K562 (cell line): ENCODE results near the gene SP4.

ENCODE experiments used
- ATF3 ChIP-seq, 2 experiments: fragments of 450-650 bp in 1 of 2; sonication (generic) in 1 of 2; formaldehyde crosslinking in 1 of 2; IDR thresholded peaks in 1 of 2; conservative IDR thresholded peaks in 1 of 2; 2 replicates each; pipeline versions ENCODE4 v1.6.1 to v1.8.1; 2016 to 2023; ENCODE audit warnings: mild to moderate bottlenecking in 2 of 2, moderate library complexity in 2 of 2, inconsistent platforms in 1 of 2, missing genetic modification reagents in 1 of 2
- FOXA1 ChIP-seq: fragments of 450-650 bp; IDR thresholded peaks from 2 replicates; pipeline ENCODE4 v1.6.1; 2016; ENCODE audit warnings: mild to moderate bottlenecking, borderline replicate concordance
- JUND ChIP-seq, 2 experiments: IDR thresholded peaks; 2 replicates in 1 of 2; 3 replicates in 1 of 2; pipeline ENCODE4 v1.6.1; 2011; ENCODE audit warnings: borderline replicate concordance in 2 of 2, low read depth in 2 of 2, low read length in 2 of 2, improper control_type of control experiment in 1 of 2, missing biosample characterization in 1 of 2, missing genetic modification characterization in 1 of 2, missing genetic modification reagents in 1 of 2
- NUFIP1 ChIP-seq: fragments of 450-650 bp; IDR thresholded peaks from 2 replicates; pipeline ENCODE4 v1.6.1; 2018; ENCODE audit not compliant: partially characterized antibody
- POU5F1 ChIP-seq: fragments of 150-350 bp; IDR thresholded peaks from 2 replicates; pipeline ENCODE4 v1.6.1; 2014; ENCODE audit warnings: borderline replicate concordance, low read length, low read depth, mild to moderate bottlenecking; ENCODE audit not compliant: partially characterized antibody
- SMC3 ChIP-seq: conservative IDR thresholded peaks from 2 replicates; pipeline ENCODE4 v1.6.1; 2011; ENCODE audit warnings: low read depth, low read length, improper control_type of control experiment; ENCODE audit not compliant: insufficient read depth
- TAF1 ChIP-seq: IDR thresholded peaks from 2 replicates; pipeline ENCODE4 v1.6.1; 2011; ENCODE audit warnings: mild to moderate bottlenecking, low read length, moderate library complexity; ENCODE audit not compliant: insufficient read depth, control insufficient read depth, severe bottlenecking; ENCODE audit errors: extremely low read depth
- TRIM24 ChIP-seq, 2 experiments: fragments of 450-650 bp; IDR thresholded peaks; 2 replicates each; pipeline ENCODE4 v1.6.1; 2016
- ZBTB2 ChIP-seq: fragments of 450-650 bp; IDR thresholded peaks from 2 replicates; pipeline ENCODE4 v1.6.1; 2016; ENCODE audit warnings: antibody characterized with exemption
- ZNF583 ChIP-seq: fragments of 250-450 bp; sonication (Bioruptor Pico); IDR thresholded peaks from 2 replicates; pipeline ENCODE4 v1.4.0; 2020
- TF ChIP-seq, protein P1 (sequence below), 3 experiments: IDR thresholded peaks in 2 of 3; conservative IDR thresholded peaks in 1 of 3; 2 replicates each; pipeline ENCODE4 v1.5.1; 2011 to 2012; ENCODE audit warnings: low read length in 3 of 3, mild to moderate bottlenecking in 3 of 3, control low read depth in 2 of 3, improper control_type of control experiment in 1 of 3, inconsistent platforms in 1 of 3, low read depth in 1 of 3, mixed read lengths in 1 of 3, moderate library complexity in 1 of 3; ENCODE audit not compliant: insufficient read depth in 2 of 3
- TF ChIP-seq, protein P2 (sequence below): fragments of 250-450 bp; sonication (Bioruptor Pico); IDR thresholded peaks from 2 replicates; pipeline ENCODE4 v1.5.0; 2020; ENCODE audit warnings: mild to moderate bottlenecking, borderline replicate concordance
- TF ChIP-seq, protein P3 (sequence below): fragments of 150-350 bp; IDR thresholded peaks from 2 replicates; pipeline ENCODE4 v1.6.1; 2014; ENCODE audit warnings: low read depth, mild to moderate bottlenecking, low read length, borderline replicate concordance

DNA sequence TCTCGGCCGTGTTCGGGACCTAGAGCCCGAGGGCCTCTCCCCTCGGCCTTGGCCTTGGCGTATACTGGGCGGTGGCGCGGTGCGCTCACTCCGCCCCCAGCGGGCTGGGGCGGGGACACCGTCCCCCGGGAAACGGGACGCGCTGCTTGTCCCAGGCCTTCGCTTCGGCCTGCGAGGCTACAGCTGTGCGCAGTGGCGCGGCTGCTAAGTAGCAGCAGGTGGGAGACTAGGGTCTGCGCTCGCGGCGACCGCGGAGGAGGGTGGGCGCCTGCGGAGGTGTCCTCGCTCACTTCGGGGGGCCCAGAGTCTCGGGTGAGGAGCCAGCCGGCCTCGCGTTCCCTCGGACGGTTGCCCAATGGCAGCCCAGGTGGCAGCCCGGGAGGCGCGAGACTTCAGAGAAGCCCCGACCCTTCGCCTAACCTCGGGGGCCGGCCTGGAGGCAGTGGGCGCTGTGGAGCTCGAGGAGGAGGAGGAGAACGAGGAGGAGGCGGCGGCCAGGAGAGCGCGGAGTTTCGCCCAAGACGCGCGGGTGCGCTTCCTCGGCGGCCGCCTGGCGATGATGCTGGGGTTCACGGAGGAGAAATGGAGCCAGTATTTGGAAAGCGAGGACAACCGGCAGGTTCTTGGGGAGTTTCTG is 115.1 kb downstream of the SP4 start, which contains the start of gene DNAH11:
- TF ChIP-seq ZNF583 (CRISPR knock-in tag) = no peak
- TF ChIP-seq POU5F1 = no peak
- TF ChIP-seq, protein P1, sequence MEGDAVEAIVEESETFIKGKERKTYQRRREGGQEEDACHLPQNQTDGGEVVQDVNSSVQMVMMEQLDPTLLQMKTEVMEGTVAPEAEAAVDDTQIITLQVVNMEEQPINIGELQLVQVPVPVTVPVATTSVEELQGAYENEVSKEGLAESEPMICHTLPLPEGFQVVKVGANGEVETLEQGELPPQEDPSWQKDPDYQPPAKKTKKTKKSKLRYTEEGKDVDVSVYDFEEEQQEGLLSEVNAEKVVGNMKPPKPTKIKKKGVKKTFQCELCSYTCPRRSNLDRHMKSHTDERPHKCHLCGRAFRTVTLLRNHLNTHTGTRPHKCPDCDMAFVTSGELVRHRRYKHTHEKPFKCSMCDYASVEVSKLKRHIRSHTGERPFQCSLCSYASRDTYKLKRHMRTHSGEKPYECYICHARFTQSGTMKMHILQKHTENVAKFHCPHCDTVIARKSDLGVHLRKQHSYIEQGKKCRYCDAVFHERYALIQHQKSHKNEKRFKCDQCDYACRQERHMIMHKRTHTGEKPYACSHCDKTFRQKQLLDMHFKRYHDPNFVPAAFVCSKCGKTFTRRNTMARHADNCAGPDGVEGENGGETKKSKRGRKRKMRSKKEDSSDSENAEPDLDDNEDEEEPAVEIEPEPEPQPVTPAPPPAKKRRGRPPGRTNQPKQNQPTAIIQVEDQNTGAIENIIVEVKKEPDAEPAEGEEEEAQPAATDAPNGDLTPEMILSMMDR (IDR thresholded peaks at IDR 0.05 in 2 of 3, conservative IDR thresholded peaks at IDR 0.05 in 1 of 3; ENCODE audit: insufficient read depth in 2 of 3, low read depth in 1 of 3, low read length in 3 of 3) = no peak
- TF ChIP-seq, protein P2, sequence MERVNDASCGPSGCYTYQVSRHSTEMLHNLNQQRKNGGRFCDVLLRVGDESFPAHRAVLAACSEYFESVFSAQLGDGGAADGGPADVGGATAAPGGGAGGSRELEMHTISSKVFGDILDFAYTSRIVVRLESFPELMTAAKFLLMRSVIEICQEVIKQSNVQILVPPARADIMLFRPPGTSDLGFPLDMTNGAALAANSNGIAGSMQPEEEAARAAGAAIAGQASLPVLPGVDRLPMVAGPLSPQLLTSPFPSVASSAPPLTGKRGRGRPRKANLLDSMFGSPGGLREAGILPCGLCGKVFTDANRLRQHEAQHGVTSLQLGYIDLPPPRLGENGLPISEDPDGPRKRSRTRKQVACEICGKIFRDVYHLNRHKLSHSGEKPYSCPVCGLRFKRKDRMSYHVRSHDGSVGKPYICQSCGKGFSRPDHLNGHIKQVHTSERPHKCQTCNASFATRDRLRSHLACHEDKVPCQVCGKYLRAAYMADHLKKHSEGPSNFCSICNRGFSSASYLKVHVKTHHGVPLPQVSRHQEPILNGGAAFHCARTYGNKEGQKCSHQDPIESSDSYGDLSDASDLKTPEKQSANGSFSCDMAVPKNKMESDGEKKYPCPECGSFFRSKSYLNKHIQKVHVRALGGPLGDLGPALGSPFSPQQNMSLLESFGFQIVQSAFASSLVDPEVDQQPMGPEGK (CRISPR knock-in tag) = no peak
- no peak for TF ChIP-seq ZBTB2
- no peak for TF ChIP-seq SMC3
- no peak for TF ChIP-seq JUND (IDR thresholded peaks at IDR 0.05; ENCODE audit: borderline replicate concordance, low read depth, low read length)
- no peak for TF ChIP-seq JUND (tag; IDR thresholded peaks at IDR 0.05; ENCODE audit: borderline replicate concordance, low read depth, low read length)
- TF ChIP-seq, protein P3, sequence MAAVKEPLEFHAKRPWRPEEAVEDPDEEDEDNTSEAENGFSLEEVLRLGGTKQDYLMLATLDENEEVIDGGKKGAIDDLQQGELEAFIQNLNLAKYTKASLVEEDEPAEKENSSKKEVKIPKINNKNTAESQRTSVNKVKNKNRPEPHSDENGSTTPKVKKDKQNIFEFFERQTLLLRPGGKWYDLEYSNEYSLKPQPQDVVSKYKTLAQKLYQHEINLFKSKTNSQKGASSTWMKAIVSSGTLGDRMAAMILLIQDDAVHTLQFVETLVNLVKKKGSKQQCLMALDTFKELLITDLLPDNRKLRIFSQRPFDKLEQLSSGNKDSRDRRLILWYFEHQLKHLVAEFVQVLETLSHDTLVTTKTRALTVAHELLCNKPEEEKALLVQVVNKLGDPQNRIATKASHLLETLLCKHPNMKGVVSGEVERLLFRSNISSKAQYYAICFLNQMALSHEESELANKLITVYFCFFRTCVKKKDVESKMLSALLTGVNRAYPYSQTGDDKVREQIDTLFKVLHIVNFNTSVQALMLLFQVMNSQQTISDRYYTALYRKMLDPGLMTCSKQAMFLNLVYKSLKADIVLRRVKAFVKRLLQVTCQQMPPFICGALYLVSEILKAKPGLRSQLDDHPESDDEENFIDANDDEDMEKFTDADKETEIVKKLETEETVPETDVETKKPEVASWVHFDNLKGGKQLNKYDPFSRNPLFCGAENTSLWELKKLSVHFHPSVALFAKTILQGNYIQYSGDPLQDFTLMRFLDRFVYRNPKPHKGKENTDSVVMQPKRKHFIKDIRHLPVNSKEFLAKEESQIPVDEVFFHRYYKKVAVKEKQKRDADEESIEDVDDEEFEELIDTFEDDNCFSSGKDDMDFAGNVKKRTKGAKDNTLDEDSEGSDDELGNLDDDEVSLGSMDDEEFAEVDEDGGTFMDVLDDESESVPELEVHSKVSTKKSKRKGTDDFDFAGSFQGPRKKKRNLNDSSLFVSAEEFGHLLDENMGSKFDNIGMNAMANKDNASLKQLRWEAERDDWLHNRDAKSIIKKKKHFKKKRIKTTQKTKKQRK = no peak
- no peak for TF ChIP-seq TAF1
- TF ChIP-seq TRIM24 (IDR thresholded peaks at IDR 0.05) = no peak
- TF ChIP-seq ATF3 (IDR thresholded peaks at IDR 0.05) = no peak
- no peak for TF ChIP-seq ATF3 (CRISPR knock-in tag; conservative IDR thresholded peaks at IDR 0.05)
- no peak for TF ChIP-seq NUFIP1
- TF ChIP-seq FOXA1 = no peak
